Uterus (tissue), 4 donors: ENCODE measurements around the gene KIAA1191. TPM values are rescaled to one million over a fixed set of nuclear protein-coding genes. Genes with fewer than 3 reads are reported as not detected.
A peak's percentile ranks its signal among the peaks of the same experiment; 100 is the strongest.

ENCODE experiments used
- DNase-seq, 2 donors: peaks; one replicate each; pipeline ENCODE4 v3.0.0-alpha.2; 2019 to 2020
- H3K27ac ChIP-seq, 2 donors: fragments of 200-600 bp; sonication (generic); 1 replicate in 1 of 2; 2 replicates in 1 of 2; pipeline ENCODE4 v1.5.1; 2016 to 2018
- H3K27me3 ChIP-seq, 2 donors: fragments of 200-600 bp; sonication (generic); one replicate each; pipeline ENCODE4 v1.5.1; 2018 to 2019; ENCODE audit warnings: control low read depth in 1 of 2
- H3K36me3 ChIP-seq, 2 donors: fragments of 200-600 bp; sonication (generic); one replicate each; pipeline ENCODE4 v1.5.1; 2019; ENCODE audit warnings: control low read depth in 1 of 2
- H3K4me1 ChIP-seq, 2 donors: fragments of 200-600 bp; sonication (generic); one replicate each; pipeline ENCODE4 v1.5.1; 2018 to 2019; ENCODE audit warnings: control low read depth in 1 of 2
- H3K4me3 ChIP-seq, 2 donors: fragments of 200-600 bp; sonication (generic); 1 replicate in 1 of 2; 2 replicates in 1 of 2; pipeline ENCODE4 v1.5.1; 2018 to 2019; ENCODE audit warnings: mild to moderate bottlenecking in 1 of 2
- H3K9me3 ChIP-seq, 2 donors: fragments of 200-600 bp; sonication (generic); one replicate each; pipeline ENCODE4 v1.5.1; 2019; ENCODE audit warnings: control low read depth in 1 of 2
- POLR2A ChIP-seq, 2 donors: fragments of 450-650 bp; IDR thresholded peaks; one replicate each; pipeline ENCODE4 v1.6.1; 2016; ENCODE audit warnings: antibody characterized with exemption in 2 of 2, mild to moderate bottlenecking in 1 of 2, moderate library complexity in 1 of 2
- intact Hi-C: fragments of 100-400 bp; cut with DNase I; formaldehyde crosslinking; loops from one replicate; pipeline ENCODE4 v1.15.1; 2023; ENCODE audit warnings: low total_unique reads
- total RNA-seq, 4 donors: library from RNA; depleted of rRNA in 3 of 4; stranded (reverse); fragments of >200 nt in 3 of 4; gene quantifications; one replicate each; pipeline versions ENCODE4 v1.1.0 to v1.2.4, GENCODE V29; 2014 to 2023
- TF ChIP-seq, protein P1 (sequence below), 4 experiments: fragments of 200-600 bp in 2 of 4; fragments of 450-650 bp in 2 of 4; sonication (generic) in 2 of 4; IDR thresholded peaks; one replicate each; pipeline ENCODE4 v1.5.1; 2016 to 2019; ENCODE audit warnings: antibody characterized with exemption in 4 of 4, mild to moderate bottlenecking in 2 of 4, moderate library complexity in 1 of 4
- donor health status: DM: yes; HTN: yes; CAD: no.

KIAA1191 gene
- total RNA-seq, 4 donors from 2014 or later: 57.0 to 112 (median 67.5) TPM

DNA sequence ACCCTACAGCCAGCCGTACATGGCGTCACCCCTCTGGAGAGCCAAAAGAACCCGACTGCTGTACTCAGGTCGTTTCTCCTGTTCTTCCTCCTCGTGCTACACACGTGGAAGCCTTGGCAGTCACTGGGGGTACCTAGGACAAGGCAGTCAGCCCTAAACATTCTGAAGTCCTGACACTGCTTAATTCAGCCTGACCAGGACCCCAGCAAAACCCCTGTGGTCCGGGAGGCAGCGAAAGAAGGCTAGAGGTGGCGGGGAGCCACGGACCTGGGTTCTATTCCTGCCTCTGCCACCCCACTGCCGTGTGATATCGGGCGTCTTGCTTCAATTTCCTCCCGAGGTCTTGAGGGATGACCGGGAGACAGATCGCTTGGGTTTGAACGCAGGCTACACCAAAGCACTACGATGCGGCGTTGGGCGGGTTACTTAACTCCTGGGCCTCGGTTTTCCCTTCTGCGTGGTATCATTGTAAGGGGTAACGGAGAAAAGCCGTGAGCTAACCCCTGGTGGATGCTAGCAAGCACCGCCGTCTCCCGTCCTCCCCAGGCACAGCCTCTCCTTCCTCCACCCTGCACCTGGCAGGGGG is 3.3 kb upstream of the KIAA1191 start:
- Histone ChIP-seq H3K9me3 (no peaks in the 10 kb centered on the region), H3K4me1 (peaks cover 0 to under 1% of the 10 kb centered on the region in 2 donors), H3K36me3 (no peaks in the 10 kb centered on the region), H3K27ac (peak overlapping the region; percentile 44 to 76), H3K27me3 (no peaks in the 10 kb centered on the region), H3K4me3 (peak overlapping the region; percentile 34 to 70)
- no peak for DNase-seq
- intact Hi-C loops: no loop called here
- TF ChIP-seq, protein P1, sequence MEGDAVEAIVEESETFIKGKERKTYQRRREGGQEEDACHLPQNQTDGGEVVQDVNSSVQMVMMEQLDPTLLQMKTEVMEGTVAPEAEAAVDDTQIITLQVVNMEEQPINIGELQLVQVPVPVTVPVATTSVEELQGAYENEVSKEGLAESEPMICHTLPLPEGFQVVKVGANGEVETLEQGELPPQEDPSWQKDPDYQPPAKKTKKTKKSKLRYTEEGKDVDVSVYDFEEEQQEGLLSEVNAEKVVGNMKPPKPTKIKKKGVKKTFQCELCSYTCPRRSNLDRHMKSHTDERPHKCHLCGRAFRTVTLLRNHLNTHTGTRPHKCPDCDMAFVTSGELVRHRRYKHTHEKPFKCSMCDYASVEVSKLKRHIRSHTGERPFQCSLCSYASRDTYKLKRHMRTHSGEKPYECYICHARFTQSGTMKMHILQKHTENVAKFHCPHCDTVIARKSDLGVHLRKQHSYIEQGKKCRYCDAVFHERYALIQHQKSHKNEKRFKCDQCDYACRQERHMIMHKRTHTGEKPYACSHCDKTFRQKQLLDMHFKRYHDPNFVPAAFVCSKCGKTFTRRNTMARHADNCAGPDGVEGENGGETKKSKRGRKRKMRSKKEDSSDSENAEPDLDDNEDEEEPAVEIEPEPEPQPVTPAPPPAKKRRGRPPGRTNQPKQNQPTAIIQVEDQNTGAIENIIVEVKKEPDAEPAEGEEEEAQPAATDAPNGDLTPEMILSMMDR (IDR thresholded peaks at IDR 0.05): no peak
- no peak for TF ChIP-seq POLR2A (IDR thresholded peaks at IDR 0.05)

DNA sequence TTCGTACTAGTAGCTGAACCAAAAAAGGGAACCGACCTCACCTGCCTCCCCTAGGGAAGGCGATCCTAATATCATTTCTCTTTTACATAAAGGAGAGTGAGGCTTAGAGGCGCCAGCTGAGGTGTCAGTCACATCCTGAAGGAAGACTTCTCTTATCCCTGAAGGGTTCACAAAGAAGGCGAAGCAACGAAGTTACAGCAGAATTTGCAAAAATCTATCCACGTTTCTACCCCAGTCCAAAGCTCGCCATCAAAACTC is 598 bp upstream of the KIAA1191 start:
- H3K4me3 ChIP-seq: peak overlapping the region in 1 of 2 donors; percentile 76
- intact Hi-C loops: no loop called here
- H3K4me1 ChIP-seq: peaks cover 0 to 4% of the 10 kb centered on the region in 2 donors
- H3K27ac ChIP-seq: peak overlapping the region; percentile 70 to 83
- no peak for DNase-seq
- no peaks in the 10 kb centered on the region for H3K27me3 ChIP-seq
- TF ChIP-seq POLR2A (IDR thresholded peaks at IDR 0.05): no peak
- TF ChIP-seq, protein P1 (IDR thresholded peaks at IDR 0.05): no peak
- no peaks in the 10 kb centered on the region for H3K9me3 ChIP-seq
- no peaks in the 10 kb centered on the region for H3K36me3 ChIP-seq

DNA sequence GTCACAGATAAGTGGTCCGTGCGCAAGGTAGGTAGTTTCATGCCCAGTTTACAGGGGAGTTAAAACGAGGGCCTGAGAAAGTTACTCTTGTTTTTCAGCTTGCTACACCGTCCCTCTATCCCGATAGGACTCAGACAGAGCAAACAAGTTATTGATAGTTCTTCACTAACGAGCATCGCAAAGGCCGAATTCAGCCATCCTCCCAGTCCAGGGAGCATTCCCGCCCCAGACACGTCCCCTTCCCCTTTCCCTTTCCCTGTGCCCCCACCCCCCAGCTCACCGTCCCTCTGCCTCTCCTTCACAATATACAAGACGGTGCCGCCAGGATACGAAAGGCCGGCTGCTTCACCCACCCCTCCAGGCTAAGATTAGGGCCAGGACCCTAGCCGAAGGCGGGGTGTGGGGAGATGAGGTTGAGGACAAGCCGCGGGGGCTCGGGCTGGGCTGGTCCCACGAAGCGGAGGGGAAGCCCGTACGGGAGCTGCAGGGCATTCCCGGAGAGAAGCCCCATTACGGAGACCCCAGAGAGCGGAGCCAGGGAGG is 599 bp downstream of the KIAA1191 start:
- H3K27me3 ChIP-seq: no peaks in the 10 kb centered on the region
- H3K27ac ChIP-seq: peak overlapping the region; percentile 70 to 83
- peak overlapping the region; percentile 76 to 99 for H3K4me3 ChIP-seq
- H3K4me1 ChIP-seq: peaks cover 0 to 4% of the 10 kb centered on the region in 2 donors
- no peak for DNase-seq
- intact Hi-C loops: no loop called here
- no peaks in the 10 kb centered on the region for H3K36me3 ChIP-seq
- no peaks in the 10 kb centered on the region for H3K9me3 ChIP-seq
- TF ChIP-seq, protein P1 (IDR thresholded peaks at IDR 0.05): no peak
- no peak for TF ChIP-seq POLR2A (IDR thresholded peaks at IDR 0.05)

DNA sequence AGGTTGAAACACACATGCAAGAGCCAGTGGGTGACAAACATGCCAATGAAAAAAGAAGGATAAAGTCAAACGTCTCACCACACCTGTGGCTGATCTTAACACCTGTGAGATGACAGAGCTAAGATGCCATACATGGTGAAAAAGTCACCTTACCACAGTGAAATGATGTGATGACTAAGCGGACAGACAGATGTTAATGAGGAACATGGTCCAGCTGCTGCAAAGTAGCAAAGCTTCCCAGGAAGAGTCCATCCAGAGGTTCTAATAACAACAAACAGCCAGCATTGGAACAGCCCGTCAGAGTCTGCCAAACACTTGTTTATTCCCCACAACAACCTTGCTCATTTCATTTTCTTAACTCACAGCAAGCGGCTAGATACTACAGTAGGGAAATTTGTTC is 1.9 kb downstream of the KIAA1191 start:
- intact Hi-C loops: no loop called here
- Histone ChIP-seq H3K27me3 (no peaks in the 10 kb centered on the region), H3K4me3 (no peak overlapping the region), H3K4me1 (peaks cover 0 to 4% of the 10 kb centered on the region in 2 donors), H3K27ac (no peak overlapping the region), H3K9me3 (no peaks in the 10 kb centered on the region), H3K36me3 (no peaks in the 10 kb centered on the region)
- TF ChIP-seq, protein P1 (IDR thresholded peaks at IDR 0.05): no peak
- TF ChIP-seq POLR2A (IDR thresholded peaks at IDR 0.05): no peak
- DNase-seq: no peak

DNA sequence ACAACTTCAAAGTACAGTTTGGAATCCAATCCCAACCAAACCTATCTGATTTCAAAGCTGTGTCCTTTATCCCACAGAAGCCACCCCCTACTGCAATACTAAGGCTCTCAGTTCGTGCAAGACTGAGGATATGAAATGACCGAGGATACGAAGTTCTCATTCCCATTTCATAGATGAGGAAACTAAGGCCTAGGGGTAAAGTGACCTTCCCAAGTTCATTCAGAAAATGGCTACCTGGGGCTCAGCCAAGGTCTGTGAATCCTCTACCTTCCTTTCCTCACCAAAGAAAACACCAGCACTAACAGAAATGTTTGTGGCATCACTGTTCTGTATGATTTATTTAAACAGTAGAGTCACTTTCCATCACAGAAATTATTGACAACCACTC is 5.4 kb downstream of the KIAA1191 start:
- Histone ChIP-seq H3K4me3 (no peak overlapping the region), H3K27me3 (no peaks in the 10 kb centered on the region), H3K9me3 (no peaks in the 10 kb centered on the region), H3K36me3 (no peaks in the 10 kb centered on the region), H3K4me1 (peaks cover 0 to 4% of the 10 kb centered on the region in 2 donors), H3K27ac (no peak overlapping the region)
- TF ChIP-seq, protein P1 (IDR thresholded peaks at IDR 0.05): no peak
- no peak for DNase-seq
- intact Hi-C loops: no loop called here
